K562 (cell line): Measurements from ENCODE around the gene CLIC3. TPM values are rescaled to one million over a fixed set of nuclear protein-coding genes. Genes with fewer than 3 reads are reported as not detected.

ENCODE experiments used
- ELK1 ChIP-seq: sonication (generic); formaldehyde crosslinking; IDR thresholded peaks from 2 replicates; pipeline ENCODE4 v1.8.1; 2022; ENCODE audit warnings: missing genetic modification reagents
- KHSRP ChIP-seq: fragments of 450-650 bp; IDR thresholded peaks from 2 replicates; pipeline ENCODE4 v1.6.1; 2017
- MCM7 ChIP-seq, 2 experiments: fragments of 450-650 bp; IDR thresholded peaks; 2 replicates each; pipeline ENCODE4 v1.6.1; 2016 to 2018
- RERE ChIP-seq: sonication (generic); formaldehyde crosslinking; IDR thresholded peaks from 2 replicates; pipeline ENCODE4 v1.8.0; 2023; ENCODE audit warnings: missing genetic modification reagents, mild to moderate bottlenecking, borderline replicate concordance
- RFX7 ChIP-seq: fragments of 250-450 bp; sonication (Bioruptor Pico); IDR thresholded peaks from 2 replicates; pipeline ENCODE4 v1.5.1; 2021; ENCODE audit warnings: mild to moderate bottlenecking
- TAF7 ChIP-seq: fragments of 450-650 bp; IDR thresholded peaks from 2 replicates; pipeline ENCODE4 v1.6.1; 2016; ENCODE audit warnings: missing genetic modification characterization, missing compliant biosample characterization
- polyA plus RNA-seq, 8 experiments: library from polyadenylated mRNA; depleted of rRNA in 4 of 8; stranded (reverse) in 5 of 8; unstranded in 3 of 8; fragments of >200 nt; fragmentation: Nextera tagmentation in 2 of 8; fragmentation: Illumina TruSeq in 1 of 8; extraction: Ambion mirVana in 2 of 8; extraction: Trizol in 1 of 8; gene quantifications; 2 replicates each; pipeline versions ENCODE4 v1.2.1 to v1.2.3, GENCODE V29; 2011 to 2014; ENCODE audit warnings: inconsistent platforms in 1 of 8, missing spikeins in 1 of 8
- total RNA-seq, 7 experiments: library from RNA; depleted of rRNA in 6 of 7; stranded (reverse); fragments of >200 nt in 6 of 7; fragmentation: Illumina TruSeq in 2 of 7; extraction: Trizol in 2 of 7; gene quantifications; 2 replicates each; pipeline versions ENCODE4 v1.2.1 to v1.2.3, GENCODE V29; 2011 to 2021; ENCODE audit warnings: low replicate concordance in 1 of 7

CLIC3 gene
- total and polyA plus RNA-seq, 9 of the 15 experiments (the other 6 are each of a cell fraction or from before 2014, with no cell fraction given): 0.27 to 0.29 TPM; not detected in 7

- TF ChIP-seq ELK1 (CRISPR knock-in tag) (no peak), TAF7 (tag) (no peak), RFX7 (no peak), RERE (CRISPR knock-in tag) (no peak), MCM7 (IDR thresholded peaks at IDR 0.05) (no peak), KHSRP (no peak)
Measured at GRCh38 chr9:136971746-136972145, 24.6 kb downstream of the CLIC3 start (continued).
